Panc1 (cell line): ENCODE data around the gene TBC1D2B. TPM values are rescaled to one million over a fixed set of nuclear protein-coding genes. Genes with fewer than 3 reads are reported as not detected.

Experiments
- ATAC-seq: fragments of 200-7000 bp; cut with Tn5 transposase; 2 replicates; pipeline ENCODE4 v1.9.1; 2020; ENCODE audit warnings: mild to moderate bottlenecking, moderate library complexity
- BruUV-seq: library from RNA; stranded (reverse); fragments of 400-500 nt; replicated peaks from 2 replicates; lab custom pipeline; 2021; lab: Mats Ljungman, UMichigan
- CTCF ChIA-PET: fragments of 300-600 bp; sonication (Branson Sonifier 250); formaldehyde crosslinking; loops from one replicate; lab custom pipeline; 2022; ENCODE audit warnings: antibody characterized with exemption; lab: Charles Lee
- POLR2A ChIA-PET: fragments of 300-600 bp; sonication (Branson Sonifier 250); formaldehyde crosslinking; loops from one replicate; lab custom pipeline; 2022; ENCODE audit warnings: antibody characterized with exemption; lab: Charles Lee
- DNase-seq: peaks from one replicate; pipeline ENCODE4 v3.0.0-alpha.2; 2010; ENCODE audit warnings: low read depth, low spot score
- H3K27ac ChIP-seq: 2 replicates; pipeline ENCODE4 v1.5.1; 2011; ENCODE audit warnings: mild to moderate bottlenecking, low read length, inconsistent platforms
- H3K27me3 ChIP-seq: fragments of 200-500 bp; sonication (Bioruptor generic); 2 replicates; pipeline ENCODE4 v1.6.0; 2014; ENCODE audit warnings: low read length, inconsistent platforms; ENCODE audit not compliant: control insufficient read depth, insufficient read depth
- H3K36me3 ChIP-seq: fragments of 200-500 bp; sonication (Bioruptor generic); 2 replicates; pipeline ENCODE4 v1.5.1; 2014; ENCODE audit warnings: inconsistent platforms, mild to moderate bottlenecking, low read length, moderate library complexity; ENCODE audit not compliant: control insufficient read depth, insufficient read depth
- H3K4me1 ChIP-seq: 2 replicates; pipeline ENCODE4 v1.5.1; 2011; ENCODE audit warnings: inconsistent platforms, mild to moderate bottlenecking, low read length, moderate library complexity; ENCODE audit not compliant: control insufficient read depth, insufficient read depth
- H3K4me3 ChIP-seq, 2 experiments: 2 replicates each; pipeline ENCODE4 v1.5.1; 2011 to 2012; ENCODE audit warnings: low read depth in 2 of 2, low read length in 2 of 2, mild to moderate bottlenecking in 2 of 2, inconsistent platforms in 1 of 2, moderate library complexity in 1 of 2
- H3K9me3 ChIP-seq: fragments of 200-500 bp; sonication (Bioruptor generic); 2 replicates; pipeline ENCODE4 v1.5.1; 2014; ENCODE audit warnings: low read depth, mild to moderate bottlenecking, inconsistent platforms, low read length, moderate library complexity; ENCODE audit not compliant: control insufficient read depth, insufficient read depth
- POLR2AphosphoS5 ChIP-seq: IDR thresholded peaks from 2 replicates; pipeline ENCODE4 v1.6.1; 2012; ENCODE audit warnings: mild to moderate bottlenecking, low read depth, low read length, moderate library complexity
- SIN3A ChIP-seq: IDR thresholded peaks from 2 replicates; pipeline ENCODE4 v1.6.1; 2012; ENCODE audit warnings: low read depth, mild to moderate bottlenecking, low read length, moderate library complexity, borderline replicate concordance; ENCODE audit not compliant: insufficient read depth
- TCF7L2 ChIP-seq: IDR thresholded peaks from 2 replicates; pipeline ENCODE4 v1.6.1; 2011; ENCODE audit warnings: mild to moderate bottlenecking, low read depth, low read length, inconsistent platforms
- in situ Hi-C: cut with HindIII; loops from 2 replicates; pipeline ENCODE4 v1.10.0; 2016; ENCODE audit warnings: low sequenced_read_pairs, low pct_unique_long_range_greater_than_20kb
- intact Hi-C: fragments of 100-400 bp; cut with micrococcal nuclease; formaldehyde crosslinking; loops from one replicate; pipeline ENCODE4 v1.10.0; 2022; ENCODE audit not compliant: unreplicated experiment
- total RNA-seq: library from RNA; stranded (reverse); gene quantifications from one replicate; pipeline ENCODE4 v1.2.1, GENCODE V29; 2021; ENCODE audit not compliant: unreplicated experiment
- TF ChIP-seq, protein P1 (sequence below): fragments of 450-650 bp; IDR thresholded peaks from 2 replicates; pipeline ENCODE4 v1.5.1; 2017; ENCODE audit warnings: mild to moderate bottlenecking
- TF ChIP-seq, protein P2 (sequence below), 2 experiments: IDR thresholded peaks; 2 replicates each; pipeline ENCODE4 v1.6.1; 2011 to 2012; ENCODE audit warnings: low read depth in 2 of 2, control low read depth in 1 of 2, low read length in 1 of 2, mild to moderate bottlenecking in 1 of 2, moderate library complexity in 1 of 2; ENCODE audit not compliant: insufficient read depth in 1 of 2

The TBC1D2B gene
- total RNA-seq, 1 experiment from 2014 or later = 59.3 TPM

DNA sequence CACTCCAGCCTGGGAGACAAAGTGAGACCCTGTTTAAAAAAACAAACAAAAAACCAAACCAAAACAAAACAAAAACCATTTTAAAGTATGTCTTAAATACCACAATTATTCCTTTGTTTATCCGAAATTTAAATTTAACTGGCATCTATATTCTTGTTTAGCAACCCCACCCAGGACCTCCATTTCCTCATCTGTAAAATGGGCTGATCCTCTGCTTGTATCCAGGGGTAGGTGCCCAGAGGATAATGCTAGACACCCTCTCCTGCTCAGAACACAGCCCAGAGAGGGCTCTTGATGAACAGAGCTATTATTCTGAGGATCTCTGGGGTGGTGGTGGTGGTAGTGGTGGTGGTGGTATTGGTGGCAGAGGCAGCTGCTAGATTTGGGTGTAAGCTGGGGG lies 24.7 kb upstream of the TBC1D2B start:
- TF ChIP-seq, protein P1, sequence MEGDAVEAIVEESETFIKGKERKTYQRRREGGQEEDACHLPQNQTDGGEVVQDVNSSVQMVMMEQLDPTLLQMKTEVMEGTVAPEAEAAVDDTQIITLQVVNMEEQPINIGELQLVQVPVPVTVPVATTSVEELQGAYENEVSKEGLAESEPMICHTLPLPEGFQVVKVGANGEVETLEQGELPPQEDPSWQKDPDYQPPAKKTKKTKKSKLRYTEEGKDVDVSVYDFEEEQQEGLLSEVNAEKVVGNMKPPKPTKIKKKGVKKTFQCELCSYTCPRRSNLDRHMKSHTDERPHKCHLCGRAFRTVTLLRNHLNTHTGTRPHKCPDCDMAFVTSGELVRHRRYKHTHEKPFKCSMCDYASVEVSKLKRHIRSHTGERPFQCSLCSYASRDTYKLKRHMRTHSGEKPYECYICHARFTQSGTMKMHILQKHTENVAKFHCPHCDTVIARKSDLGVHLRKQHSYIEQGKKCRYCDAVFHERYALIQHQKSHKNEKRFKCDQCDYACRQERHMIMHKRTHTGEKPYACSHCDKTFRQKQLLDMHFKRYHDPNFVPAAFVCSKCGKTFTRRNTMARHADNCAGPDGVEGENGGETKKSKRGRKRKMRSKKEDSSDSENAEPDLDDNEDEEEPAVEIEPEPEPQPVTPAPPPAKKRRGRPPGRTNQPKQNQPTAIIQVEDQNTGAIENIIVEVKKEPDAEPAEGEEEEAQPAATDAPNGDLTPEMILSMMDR = no peak
- no peak for TF ChIP-seq TCF7L2
- TF ChIP-seq, protein P2, sequence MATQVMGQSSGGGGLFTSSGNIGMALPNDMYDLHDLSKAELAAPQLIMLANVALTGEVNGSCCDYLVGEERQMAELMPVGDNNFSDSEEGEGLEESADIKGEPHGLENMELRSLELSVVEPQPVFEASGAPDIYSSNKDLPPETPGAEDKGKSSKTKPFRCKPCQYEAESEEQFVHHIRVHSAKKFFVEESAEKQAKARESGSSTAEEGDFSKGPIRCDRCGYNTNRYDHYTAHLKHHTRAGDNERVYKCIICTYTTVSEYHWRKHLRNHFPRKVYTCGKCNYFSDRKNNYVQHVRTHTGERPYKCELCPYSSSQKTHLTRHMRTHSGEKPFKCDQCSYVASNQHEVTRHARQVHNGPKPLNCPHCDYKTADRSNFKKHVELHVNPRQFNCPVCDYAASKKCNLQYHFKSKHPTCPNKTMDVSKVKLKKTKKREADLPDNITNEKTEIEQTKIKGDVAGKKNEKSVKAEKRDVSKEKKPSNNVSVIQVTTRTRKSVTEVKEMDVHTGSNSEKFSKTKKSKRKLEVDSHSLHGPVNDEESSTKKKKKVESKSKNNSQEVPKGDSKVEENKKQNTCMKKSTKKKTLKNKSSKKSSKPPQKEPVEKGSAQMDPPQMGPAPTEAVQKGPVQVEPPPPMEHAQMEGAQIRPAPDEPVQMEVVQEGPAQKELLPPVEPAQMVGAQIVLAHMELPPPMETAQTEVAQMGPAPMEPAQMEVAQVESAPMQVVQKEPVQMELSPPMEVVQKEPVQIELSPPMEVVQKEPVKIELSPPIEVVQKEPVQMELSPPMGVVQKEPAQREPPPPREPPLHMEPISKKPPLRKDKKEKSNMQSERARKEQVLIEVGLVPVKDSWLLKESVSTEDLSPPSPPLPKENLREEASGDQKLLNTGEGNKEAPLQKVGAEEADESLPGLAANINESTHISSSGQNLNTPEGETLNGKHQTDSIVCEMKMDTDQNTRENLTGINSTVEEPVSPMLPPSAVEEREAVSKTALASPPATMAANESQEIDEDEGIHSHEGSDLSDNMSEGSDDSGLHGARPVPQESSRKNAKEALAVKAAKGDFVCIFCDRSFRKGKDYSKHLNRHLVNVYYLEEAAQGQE (IDR thresholded peaks at IDR 0.05; ENCODE audit: insufficient read depth in 1 of 2, low read depth in 2 of 2, low read length in 1 of 2) = no peak
- no peak for TF ChIP-seq SIN3A
- TF ChIP-seq POLR2AphosphoS5 = no peak
- POLR2A ChIA-PET = no interaction called here

DNA sequence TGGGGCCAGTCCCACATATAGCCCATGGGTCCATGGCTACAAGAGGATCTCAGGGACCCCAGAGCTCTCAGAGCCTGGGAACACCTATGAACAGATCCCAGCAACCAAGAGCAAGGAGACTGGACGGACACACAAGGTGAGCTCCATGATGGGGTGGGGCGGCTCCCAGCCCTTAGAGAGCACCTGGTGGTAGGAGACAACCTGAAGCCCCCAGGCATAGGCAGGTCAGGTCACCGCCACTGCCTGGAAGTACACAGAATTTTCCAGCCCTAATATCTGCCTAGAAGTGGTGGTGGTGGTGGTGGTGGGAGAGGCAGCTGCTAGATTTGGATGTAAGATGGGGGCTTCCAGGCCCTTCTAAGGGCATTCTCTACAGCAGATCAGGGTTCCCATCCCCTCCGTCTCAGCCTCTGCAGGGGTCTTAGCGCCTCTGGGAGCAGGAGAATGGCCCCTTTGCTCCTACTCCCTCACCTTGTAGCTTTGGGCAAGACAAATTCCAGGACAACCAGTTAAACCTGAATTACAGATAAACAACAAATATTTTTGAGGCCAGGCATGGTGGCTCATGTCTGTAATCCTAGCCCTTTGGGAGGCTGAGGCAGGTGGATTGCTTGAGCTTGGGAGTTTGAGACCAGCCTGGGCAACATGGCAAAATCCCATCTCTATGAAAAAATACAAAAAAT lies 24.1 kb upstream of the TBC1D2B start:
- no peaks in the 10 kb centered on the region for H3K4me1 ChIP-seq
- ChIA-PET POLR2A (no interaction called here), CTCF (interaction anchor here (0.6 kb wide), 1 partner anchor 10 kb away, joined by 3 read pairs; no protein-coding TSS in a partner anchor)
- intact Hi-C loops = no loop called here
- BruUV-seq = no TSS peak
- no peaks in the 10 kb centered on the region for H3K27me3 ChIP-seq
- TF ChIP-seq TCF7L2 (no peak), SIN3A (no peak)
- TF ChIP-seq, protein P2 (IDR thresholded peaks at IDR 0.05; ENCODE audit: insufficient read depth in 1 of 2, low read depth in 2 of 2, low read length in 1 of 2) = no peak
- TF ChIP-seq, protein P1 = no peak
- no peaks in the 10 kb centered on the region for H3K9me3 ChIP-seq
- no peaks in the 10 kb centered on the region for H3K36me3 ChIP-seq
- in situ Hi-C loops = no loop called here
- no peak overlapping the region for H3K4me3 ChIP-seq
- DNase-seq (no peak), ATAC-seq (no peak)
- H3K27ac ChIP-seq = no peak overlapping the region

More for the DNA sequence above, 24.7 kb upstream of the TBC1D2B start:
- Histone ChIP-seq H3K36me3 (no peaks in the 10 kb centered on the region), H3K9me3 (no peaks in the 10 kb centered on the region), H3K4me3 (no peak overlapping the region), H3K27ac (peak overlapping the region; percentile 17; the same call in 1 of the 2 replicates), H3K4me1 (no peaks in the 10 kb centered on the region), H3K27me3 (no peaks in the 10 kb centered on the region)
- ATAC-seq (no peak), DNase-seq (no peak)
- BruUV-seq = no TSS peak
- in situ Hi-C loops (no loop called here), intact Hi-C loops (no loop called here)
- CTCF ChIA-PET = no interaction called here
